Kidney (tissue), 14 donors: ENCODE measurements around the gene ZNF268. TPM values are rescaled to one million over a fixed set of nuclear protein-coding genes. Genes with fewer than 3 reads are reported as not detected.

Experiments
- DNase-seq, 5 donors: peaks; one replicate each; pipeline ENCODE4 v3.0.0-alpha.2; 2013 to 2020
- FAIRE-seq: peaks from 2 replicates; lab custom pipeline; 2012; peaks lifted over from hg19 to GRCh38; lab: Jason Lieb, UNC
- H3K27ac ChIP-seq, 2 donors: one replicate each; pipeline ENCODE4 v1.7.0; 2013; ENCODE audit warnings: low read depth in 2 of 2, low read length in 2 of 2, inconsistent platforms in 1 of 2
- H3K27me3 ChIP-seq: one replicate; pipeline ENCODE4 v1.7.1; 2013; ENCODE audit warnings: low read length, inconsistent platforms; ENCODE audit not compliant: control insufficient read depth, insufficient read depth
- H3K36me3 ChIP-seq, 3 donors: one replicate each; pipeline versions ENCODE4 v1.7.0 to v1.7.1; 2013; ENCODE audit warnings: low read length in 3 of 3, control low read depth in 1 of 3, inconsistent platforms in 1 of 3; ENCODE audit not compliant: insufficient read depth in 3 of 3, control insufficient read depth in 2 of 3
- H3K4me1 ChIP-seq, 3 donors: one replicate each; pipeline versions ENCODE4 v1.7.0 to v1.7.1; 2013; ENCODE audit warnings: low read length in 3 of 3, inconsistent platforms in 1 of 3, low read depth in 1 of 3; ENCODE audit not compliant: control insufficient read depth in 2 of 3, insufficient read depth in 2 of 3
- H3K4me3 ChIP-seq, 3 donors: one replicate each; pipeline versions ENCODE4 v1.7.0 to v1.8.1; 2013; ENCODE audit warnings: low read length in 3 of 3, control low read depth in 1 of 3, inconsistent platforms in 1 of 3
- H3K9ac ChIP-seq, 3 donors: one replicate each; pipeline versions ENCODE4 v1.7.0 to v1.7.1; 2013; ENCODE audit warnings: low read length in 3 of 3, control low read depth in 1 of 3, inconsistent platforms in 1 of 3
- H3K9me3 ChIP-seq, 3 donors: one replicate each; pipeline versions ENCODE4 v1.7.0 to v1.7.1; 2013; ENCODE audit warnings: low read length in 3 of 3, control low read depth in 1 of 3, inconsistent platforms in 1 of 3; ENCODE audit not compliant: control insufficient read depth in 2 of 3, insufficient read depth in 1 of 3
- CTCF ChIP-seq: IDR thresholded peaks from 3 replicates; pipeline ENCODE4 v1.5.1; 2012; ENCODE audit warnings: mild to moderate bottlenecking, moderate library complexity, borderline replicate concordance; ENCODE audit not compliant: insufficient read depth; ENCODE audit errors: extremely low read depth
- intact Hi-C: fragments of 100-400 bp; cut with DNase I; formaldehyde crosslinking; loops from one replicate; pipeline ENCODE4 v1.11.1; 2022
- polyA plus RNA-seq: library from polyadenylated mRNA; stranded (reverse); fragments of 350-450 nt; fragmentation: Illumina TruSeq; extraction: RNeasy Lipid Tissue Mini Kit (QIAGEN cat#74804); gene quantifications from one replicate; pipeline ENCODE4 v1.2.3, GENCODE V29; 2014; ENCODE audit warnings: low read depth, low replicate concordance; ENCODE audit not compliant: insufficient read depth
- total RNA-seq: library from RNA; stranded (reverse); fragmentation: NEBNext Ultra II Directional; extraction: Animal tissue kit (Norgen Biotek cat#: 25700); gene quantifications from one replicate; pipeline ENCODE4 v1.2.1, GENCODE V29; 2021
- donor health status: control.
- donor health status: control.
- donor health status: control.
- donor health status: control.
- donor health status: control.
- donor health status: DM: yes; HTN: yes; CAD: no.
- donor health status: Normal renal cell carcinoma (clear cell type).

Gene ZNF268
- total and polyA plus RNA-seq, 2 donors from 2014 or later = 6.7 to 33.4 TPM

- DNase-seq = no peak
- no peak overlapping the region for H3K9ac ChIP-seq
- H3K36me3 ChIP-seq = peaks cover 16 to 25% (median 20%) of the 10 kb centered on the region in 3 donors
- intact Hi-C loops = no loop called here
- no peak for FAIRE-seq
- H3K9me3 ChIP-seq = peaks cover 27 to 94% (median 64%) of the 10 kb centered on the region in 3 donors
- no peak for TF ChIP-seq CTCF
- H3K4me3 ChIP-seq = peak overlapping the region in 1 of 3 donors; percentile 3
- H3K27ac ChIP-seq = no peak overlapping the region
- H3K27me3 ChIP-seq = no peaks in the 10 kb centered on the region
- H3K4me1 ChIP-seq = no peaks in the 10 kb centered on the region
These were observed 25.1 kb downstream of the ZNF268 start for GRCh38 chr12:133206390-133206789.

GRCh38 chr12:133215724-133216123 lies 34.4 kb downstream of the ZNF268 start:
- Histone ChIP-seq H3K27ac (no peak overlapping the region), H3K9ac (no peak overlapping the region), H3K4me3 (no peak overlapping the region), H3K36me3 (no peaks in the 10 kb centered on the region), H3K4me1 (no peaks in the 10 kb centered on the region), H3K9me3 (peaks cover 0 to 79% (median 15%) of the 10 kb centered on the region in 3 donors), H3K27me3 (no peaks in the 10 kb centered on the region)
- no peak for TF ChIP-seq CTCF
- intact Hi-C loops = no loop called here
- no peak for DNase-seq
- no peak for FAIRE-seq

GRCh38 chr12:133217219-133217618 lies 35.9 kb downstream of the ZNF268 start:
- no peak overlapping the region for H3K27ac ChIP-seq
- DNase-seq (no peak), FAIRE-seq (no peak)
- H3K4me1 ChIP-seq = no peaks in the 10 kb centered on the region
- no peak overlapping the region for H3K9ac ChIP-seq
- intact Hi-C loops = no loop called here
- no peak for TF ChIP-seq CTCF
- no peak overlapping the region for H3K4me3 ChIP-seq
- H3K27me3 ChIP-seq = no peaks in the 10 kb centered on the region
- H3K9me3 ChIP-seq = peaks cover 0 to 66% (median 8%) of the 10 kb centered on the region in 3 donors
- H3K36me3 ChIP-seq = no peaks in the 10 kb centered on the region

- FAIRE-seq = no peak
- Histone ChIP-seq H3K4me1 (no peaks in the 10 kb centered on the region), H3K9ac (no peak overlapping the region), H3K36me3 (no peaks in the 10 kb centered on the region), H3K27ac (no peak overlapping the region), H3K27me3 (no peaks in the 10 kb centered on the region), H3K9me3 (peaks cover 0 to 44% (median 0%) of the 10 kb centered on the region in 3 donors), H3K4me3 (no peak overlapping the region)
- no peak for DNase-seq
- no peak for TF ChIP-seq CTCF
- intact Hi-C loops = no loop called here
These were observed 39.2 kb downstream of the ZNF268 start for GRCh38 chr12:133220521-133220920.
